Measurements from ENCODE around the gene KLRF1.

The KLRF1 gene

GRCh38 chr12:9813821-9814798, 13.2 kb upstream of the KLRF1 start:
- CTCF ChIA-PET = interaction anchor here (0.6 to 8.4 kb wide), 34 partner anchors 9 to 343 kb away, joined by 3 to 70 read pairs (median 6); partner anchors contain the start of genes CD69, CLEC12B, CLEC2A and CLEC2B
- peak; percentile 85 to 93 (median 92) for DNase-seq
- H3K27me3 ChIP-seq (replicated peaks in 2 of 5; ENCODE audit: control insufficient read depth in 4 of 5, insufficient read depth in 5 of 5, low read length in 4 of 5) = no peaks in the 10 kb centered on the region
- H3K4me3 ChIP-seq (ENCODE audit: control insufficient read depth in 1 of 7, extremely low read depth in 1 of 7, insufficient read depth in 4 of 7, low read depth in 2 of 7, low read length in 6 of 7) = peak overlapping the region; percentile 55 to 89 (median 72)
- POLR2A ChIA-PET = interaction anchor here (1.2 to 1.4 kb wide), 4 partner anchors 54 to 166 kb away, joined by 3 to 5 read pairs (median 4); partner anchors contain the start of gene CD69
- WGBS (ENCODE audit: insufficient coverage) = 26% methylated on average over 22 of the region's 32 CpGs
- H3K9me3 ChIP-seq (ENCODE audit: control extremely low read depth in 1 of 5, control insufficient read depth in 4 of 5, insufficient read depth in 2 of 5, low read depth in 1 of 5, low read length in 4 of 5) = no peaks in the 10 kb centered on the region
- no peak overlapping the region for H3K27ac ChIP-seq (ENCODE audit: insufficient read depth in 1 of 2, low read depth in 1 of 2, low read length in 2 of 2, poor library complexity in 1 of 2, severe bottlenecking in 2 of 2)
- H3K4me1 ChIP-seq (ENCODE audit: control extremely low read depth in 1 of 4, control insufficient read depth in 4 of 4, insufficient read depth in 4 of 4, low read length in 3 of 4) = peaks cover 4 to 42% (median 12%) of the 10 kb centered on the region in 4 experiments
- no peaks in the 10 kb centered on the region for H3K36me3 ChIP-seq (ENCODE audit: control insufficient read depth in 4 of 4, insufficient read depth in 4 of 4, low read length in 3 of 4)

- H3K9me3 ChIP-seq (ENCODE audit: control extremely low read depth in 1 of 5, control insufficient read depth in 4 of 5, insufficient read depth in 2 of 5, low read depth in 1 of 5, low read length in 4 of 5) = no peaks in the 10 kb centered on the region
- H3K4me1 ChIP-seq (ENCODE audit: control extremely low read depth in 1 of 4, control insufficient read depth in 4 of 4, insufficient read depth in 4 of 4, low read length in 3 of 4) = peaks cover 0 to 4% (median 0%) of the 10 kb centered on the region in 4 experiments
- H3K27ac ChIP-seq (ENCODE audit: insufficient read depth in 1 of 2, low read depth in 1 of 2, low read length in 2 of 2, poor library complexity in 1 of 2, severe bottlenecking in 2 of 2) = no peak overlapping the region
- CTCF ChIA-PET = interaction anchor here (1.2 to 2.0 kb wide), 4 partner anchors 9 to 106 kb away, joined by 3 to 4 read pairs (median 3); no protein-coding TSS in a partner anchor
- DNase-seq = no peak
- POLR2A ChIA-PET = no interaction called here
- no peaks in the 10 kb centered on the region for H3K36me3 ChIP-seq (ENCODE audit: control insufficient read depth in 4 of 4, insufficient read depth in 4 of 4, low read length in 3 of 4)
- WGBS (ENCODE audit: insufficient coverage) = 95% methylated on average over 8 of the region's 9 CpGs
- H3K27me3 ChIP-seq (replicated peaks in 2 of 5; ENCODE audit: control insufficient read depth in 4 of 5, insufficient read depth in 5 of 5, low read length in 4 of 5) = no peaks in the 10 kb centered on the region
- H3K4me3 ChIP-seq (ENCODE audit: control insufficient read depth in 1 of 7, extremely low read depth in 1 of 7, insufficient read depth in 4 of 7, low read depth in 2 of 7, low read length in 6 of 7) = no peak overlapping the region
These were observed 6.9 kb upstream of the KLRF1 start for GRCh38 chr12:9820281-9820930.

- DNase-seq = no peak
- no peak overlapping the region for H3K4me3 ChIP-seq (ENCODE audit: control insufficient read depth in 1 of 7, extremely low read depth in 1 of 7, insufficient read depth in 4 of 7, low read depth in 2 of 7, low read length in 6 of 7)
- H3K9me3 ChIP-seq (ENCODE audit: control extremely low read depth in 1 of 5, control insufficient read depth in 4 of 5, insufficient read depth in 2 of 5, low read depth in 1 of 5, low read length in 4 of 5) = no peaks in the 10 kb centered on the region
- WGBS (ENCODE audit: insufficient coverage) = 100% methylated on average over 1 of the region's 3 CpGs
- no peaks in the 10 kb centered on the region for H3K4me1 ChIP-seq (ENCODE audit: control extremely low read depth in 1 of 4, control insufficient read depth in 4 of 4, insufficient read depth in 4 of 4, low read length in 3 of 4)
- ChIA-PET POLR2A (no interaction called here), CTCF (interaction anchor here (1.1 kb wide), 1 partner anchor 8 kb away, joined by 3 read pairs; no protein-coding TSS in a partner anchor)
- no peaks in the 10 kb centered on the region for H3K27me3 ChIP-seq (replicated peaks in 2 of 5; ENCODE audit: control insufficient read depth in 4 of 5, insufficient read depth in 5 of 5, low read length in 4 of 5)
- no peak overlapping the region for H3K27ac ChIP-seq (ENCODE audit: insufficient read depth in 1 of 2, low read depth in 1 of 2, low read length in 2 of 2, poor library complexity in 1 of 2, severe bottlenecking in 2 of 2)
- no peaks in the 10 kb centered on the region for H3K36me3 ChIP-seq (ENCODE audit: control insufficient read depth in 4 of 4, insufficient read depth in 4 of 4, low read length in 3 of 4)
These were observed 2.2 kb downstream of the KLRF1 start for GRCh38 chr12:9829483-9829882.

- ChIA-PET POLR2A (no interaction called here), CTCF (interaction anchor here (1.1 kb wide), 1 partner anchor 9 kb away, joined by 3 read pairs; no protein-coding TSS in a partner anchor)
- DNase-seq = no peak
- WGBS (ENCODE audit: insufficient coverage) = no CpG with 5 or more reads among the region's 5 CpGs
- no peaks in the 10 kb centered on the region for H3K27me3 ChIP-seq (replicated peaks in 2 of 5; ENCODE audit: control insufficient read depth in 4 of 5, insufficient read depth in 5 of 5, low read length in 4 of 5)
- H3K9me3 ChIP-seq (ENCODE audit: control extremely low read depth in 1 of 5, control insufficient read depth in 4 of 5, insufficient read depth in 2 of 5, low read depth in 1 of 5, low read length in 4 of 5) = no peaks in the 10 kb centered on the region
- no peaks in the 10 kb centered on the region for H3K36me3 ChIP-seq (ENCODE audit: control insufficient read depth in 4 of 4, insufficient read depth in 4 of 4, low read length in 3 of 4)
- no peaks in the 10 kb centered on the region for H3K4me1 ChIP-seq (ENCODE audit: control extremely low read depth in 1 of 4, control insufficient read depth in 4 of 4, insufficient read depth in 4 of 4, low read length in 3 of 4)
- H3K4me3 ChIP-seq (ENCODE audit: control insufficient read depth in 1 of 7, extremely low read depth in 1 of 7, insufficient read depth in 4 of 7, low read depth in 2 of 7, low read length in 6 of 7) = no peak overlapping the region
- H3K27ac ChIP-seq (ENCODE audit: insufficient read depth in 1 of 2, low read depth in 1 of 2, low read length in 2 of 2, poor library complexity in 1 of 2, severe bottlenecking in 2 of 2) = no peak overlapping the region
These were observed 2.7 kb downstream of the KLRF1 start for GRCh38 chr12:9829982-9830381.

GRCh38 chr12:9831720-9832119, 4.4 kb downstream of the KLRF1 start:
- Histone ChIP-seq H3K27me3 (replicated peaks in 2 of 5; ENCODE audit: control insufficient read depth in 4 of 5, insufficient read depth in 5 of 5, low read length in 4 of 5) (no peaks in the 10 kb centered on the region), H3K4me3 (ENCODE audit: control insufficient read depth in 1 of 7, extremely low read depth in 1 of 7, insufficient read depth in 4 of 7, low read depth in 2 of 7, low read length in 6 of 7) (no peak overlapping the region), H3K9me3 (ENCODE audit: control extremely low read depth in 1 of 5, control insufficient read depth in 4 of 5, insufficient read depth in 2 of 5, low read depth in 1 of 5, low read length in 4 of 5) (no peaks in the 10 kb centered on the region), H3K36me3 (ENCODE audit: control insufficient read depth in 4 of 4, insufficient read depth in 4 of 4, low read length in 3 of 4) (no peaks in the 10 kb centered on the region), H3K4me1 (ENCODE audit: control extremely low read depth in 1 of 4, control insufficient read depth in 4 of 4, insufficient read depth in 4 of 4, low read length in 3 of 4) (no peaks in the 10 kb centered on the region), H3K27ac (ENCODE audit: insufficient read depth in 1 of 2, low read depth in 1 of 2, low read length in 2 of 2, poor library complexity in 1 of 2, severe bottlenecking in 2 of 2) (no peak overlapping the region)
- no CpG with 5 or more reads among the region's 3 CpGs for WGBS (ENCODE audit: insufficient coverage)
- no peak for DNase-seq
- CTCF ChIA-PET = no interaction called here
- POLR2A ChIA-PET = no interaction called here

GRCh38 chr12:9843407-9843806, 16.1 kb downstream of the KLRF1 start:
- ChIA-PET CTCF (no interaction called here), POLR2A (no interaction called here)
- Histone ChIP-seq H3K4me1 (ENCODE audit: control extremely low read depth in 1 of 4, control insufficient read depth in 4 of 4, insufficient read depth in 4 of 4, low read length in 3 of 4) (no peaks in the 10 kb centered on the region), H3K9me3 (ENCODE audit: control extremely low read depth in 1 of 5, control insufficient read depth in 4 of 5, insufficient read depth in 2 of 5, low read depth in 1 of 5, low read length in 4 of 5) (peaks cover 0 to 4% (median 0%) of the 10 kb centered on the region in 5 experiments), H3K27me3 (replicated peaks in 2 of 5; ENCODE audit: control insufficient read depth in 4 of 5, insufficient read depth in 5 of 5, low read length in 4 of 5) (no peaks in the 10 kb centered on the region), H3K36me3 (ENCODE audit: control insufficient read depth in 4 of 4, insufficient read depth in 4 of 4, low read length in 3 of 4) (no peaks in the 10 kb centered on the region), H3K4me3 (ENCODE audit: control insufficient read depth in 1 of 7, extremely low read depth in 1 of 7, insufficient read depth in 4 of 7, low read depth in 2 of 7, low read length in 6 of 7) (no peak overlapping the region), H3K27ac (ENCODE audit: insufficient read depth in 1 of 2, low read depth in 1 of 2, low read length in 2 of 2, poor library complexity in 1 of 2, severe bottlenecking in 2 of 2) (no peak overlapping the region)
- DNase-seq = no peak
- no CpG with 5 or more reads among the region's 3 CpGs for WGBS (ENCODE audit: insufficient coverage)
